Right lobe of liver (tissue), 4 donors: ENCODE measurements around the gene CD164.

ENCODE experiments used
- POLR2A ChIP-seq: fragments of 450-650 bp; IDR thresholded peaks from one replicate; pipeline ENCODE4 v1.6.1; 2017; ENCODE audit warnings: antibody characterized with exemption, mild to moderate bottlenecking
- TF ChIP-seq, protein P1 (sequence below), 4 donors: fragments of 200-600 bp in 3 of 4; fragments of 450-650 bp in 1 of 4; IDR thresholded peaks; one replicate each; pipeline versions ENCODE4 v1.5.1 to v1.8.0; 2016 to 2022; ENCODE audit warnings: antibody characterized with exemption in 4 of 4, mild to moderate bottlenecking in 2 of 4
- donor health status: DM: no; HTN: no; CAD: no.
- donor health status: DM: no; HTN: no; CAD: no.
- donor health status: DM: no; HTN: yes; CAD: no.

DNA sequence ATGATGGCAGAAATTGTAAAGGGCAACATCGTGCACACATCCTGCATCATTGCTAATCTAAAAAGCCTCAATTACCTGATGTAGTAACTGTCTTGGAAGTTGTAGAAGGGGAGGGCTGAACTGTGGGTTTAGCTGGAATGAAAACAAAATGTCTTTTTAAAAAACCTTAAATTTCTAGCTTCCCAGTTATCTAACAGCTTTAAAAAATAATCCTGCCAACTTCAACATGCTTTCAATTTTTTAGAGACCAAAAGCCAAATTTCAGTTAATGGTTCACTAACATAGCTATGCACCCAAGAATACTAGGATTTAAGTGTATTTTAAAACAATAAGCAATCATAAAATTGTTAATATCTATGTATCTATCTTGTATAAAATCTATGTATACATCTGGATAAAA lies 11.9 kb downstream of the CD164 start:
- TF ChIP-seq, protein P1, sequence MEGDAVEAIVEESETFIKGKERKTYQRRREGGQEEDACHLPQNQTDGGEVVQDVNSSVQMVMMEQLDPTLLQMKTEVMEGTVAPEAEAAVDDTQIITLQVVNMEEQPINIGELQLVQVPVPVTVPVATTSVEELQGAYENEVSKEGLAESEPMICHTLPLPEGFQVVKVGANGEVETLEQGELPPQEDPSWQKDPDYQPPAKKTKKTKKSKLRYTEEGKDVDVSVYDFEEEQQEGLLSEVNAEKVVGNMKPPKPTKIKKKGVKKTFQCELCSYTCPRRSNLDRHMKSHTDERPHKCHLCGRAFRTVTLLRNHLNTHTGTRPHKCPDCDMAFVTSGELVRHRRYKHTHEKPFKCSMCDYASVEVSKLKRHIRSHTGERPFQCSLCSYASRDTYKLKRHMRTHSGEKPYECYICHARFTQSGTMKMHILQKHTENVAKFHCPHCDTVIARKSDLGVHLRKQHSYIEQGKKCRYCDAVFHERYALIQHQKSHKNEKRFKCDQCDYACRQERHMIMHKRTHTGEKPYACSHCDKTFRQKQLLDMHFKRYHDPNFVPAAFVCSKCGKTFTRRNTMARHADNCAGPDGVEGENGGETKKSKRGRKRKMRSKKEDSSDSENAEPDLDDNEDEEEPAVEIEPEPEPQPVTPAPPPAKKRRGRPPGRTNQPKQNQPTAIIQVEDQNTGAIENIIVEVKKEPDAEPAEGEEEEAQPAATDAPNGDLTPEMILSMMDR (IDR thresholded peaks at IDR 0.05): no peak
- no peak for TF ChIP-seq POLR2A
